GM12864 (cell line): ENCODE results near the gene TOMM22.

Experiments used
- DNase-seq: peaks from one replicate; pipeline ENCODE4 v3.0.0-alpha.2; 2011; ENCODE audit warnings: low read depth
- H3K4me3 ChIP-seq: 2 replicates; pipeline ENCODE4 v1.5.1; 2011; ENCODE audit warnings: mild to moderate bottlenecking, low read depth, low read length, control low read depth
- TF ChIP-seq, protein P1 (sequence below): IDR thresholded peaks from 2 replicates; pipeline ENCODE4 v1.5.1; 2011; ENCODE audit warnings: low read depth, mild to moderate bottlenecking, moderate library complexity, low read length, control low read depth, inconsistent platforms; ENCODE audit errors: missing control alignments

Gene TOMM22

DNA sequence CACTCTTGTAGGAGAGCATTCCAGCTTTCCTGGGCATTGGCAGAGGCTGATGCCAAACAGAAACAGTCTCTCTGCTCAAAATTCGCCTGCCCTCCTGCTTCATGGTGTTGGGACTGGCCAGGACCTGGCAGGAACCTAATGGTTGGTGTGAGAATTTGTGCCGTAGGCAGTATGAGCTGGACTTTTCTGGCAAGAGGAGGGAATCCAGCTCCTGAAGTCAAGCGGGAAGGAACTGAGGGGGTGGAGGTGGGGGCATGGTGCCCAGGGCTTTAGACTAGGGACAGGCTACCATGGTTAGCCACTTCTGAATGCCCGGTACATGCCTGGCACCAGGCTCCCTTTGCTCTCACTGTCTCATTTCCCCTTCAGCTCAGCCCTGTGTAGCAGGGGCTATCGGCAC, 6.9 kb upstream of the TOMM22 start:
- no peak overlapping the region for H3K4me3 ChIP-seq
- TF ChIP-seq, protein P1, sequence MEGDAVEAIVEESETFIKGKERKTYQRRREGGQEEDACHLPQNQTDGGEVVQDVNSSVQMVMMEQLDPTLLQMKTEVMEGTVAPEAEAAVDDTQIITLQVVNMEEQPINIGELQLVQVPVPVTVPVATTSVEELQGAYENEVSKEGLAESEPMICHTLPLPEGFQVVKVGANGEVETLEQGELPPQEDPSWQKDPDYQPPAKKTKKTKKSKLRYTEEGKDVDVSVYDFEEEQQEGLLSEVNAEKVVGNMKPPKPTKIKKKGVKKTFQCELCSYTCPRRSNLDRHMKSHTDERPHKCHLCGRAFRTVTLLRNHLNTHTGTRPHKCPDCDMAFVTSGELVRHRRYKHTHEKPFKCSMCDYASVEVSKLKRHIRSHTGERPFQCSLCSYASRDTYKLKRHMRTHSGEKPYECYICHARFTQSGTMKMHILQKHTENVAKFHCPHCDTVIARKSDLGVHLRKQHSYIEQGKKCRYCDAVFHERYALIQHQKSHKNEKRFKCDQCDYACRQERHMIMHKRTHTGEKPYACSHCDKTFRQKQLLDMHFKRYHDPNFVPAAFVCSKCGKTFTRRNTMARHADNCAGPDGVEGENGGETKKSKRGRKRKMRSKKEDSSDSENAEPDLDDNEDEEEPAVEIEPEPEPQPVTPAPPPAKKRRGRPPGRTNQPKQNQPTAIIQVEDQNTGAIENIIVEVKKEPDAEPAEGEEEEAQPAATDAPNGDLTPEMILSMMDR = no peak
- DNase-seq = no peak

DNA sequence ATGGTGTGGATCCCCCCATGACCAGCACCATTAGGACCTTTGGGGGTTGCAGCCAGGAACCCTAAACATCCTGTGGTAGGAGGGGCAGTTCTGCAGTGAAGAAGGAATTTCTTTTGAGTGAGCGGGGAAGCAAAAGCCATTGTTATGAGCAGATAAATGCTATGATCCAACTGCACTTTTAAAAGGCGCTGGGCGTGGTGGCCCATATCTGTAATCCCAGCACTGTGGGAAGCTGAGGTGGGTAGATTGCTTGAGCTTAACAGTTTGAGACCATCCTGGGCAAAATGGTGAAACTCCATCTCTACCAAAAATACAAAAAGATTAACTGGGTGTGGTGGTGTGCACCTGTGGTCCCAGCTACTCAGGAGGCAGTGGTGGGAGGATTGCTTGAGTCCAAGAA, 5.9 kb upstream of the TOMM22 start:
- DNase-seq = no peak
- no peak overlapping the region for H3K4me3 ChIP-seq
- TF ChIP-seq, protein P1 = no peak

DNA sequence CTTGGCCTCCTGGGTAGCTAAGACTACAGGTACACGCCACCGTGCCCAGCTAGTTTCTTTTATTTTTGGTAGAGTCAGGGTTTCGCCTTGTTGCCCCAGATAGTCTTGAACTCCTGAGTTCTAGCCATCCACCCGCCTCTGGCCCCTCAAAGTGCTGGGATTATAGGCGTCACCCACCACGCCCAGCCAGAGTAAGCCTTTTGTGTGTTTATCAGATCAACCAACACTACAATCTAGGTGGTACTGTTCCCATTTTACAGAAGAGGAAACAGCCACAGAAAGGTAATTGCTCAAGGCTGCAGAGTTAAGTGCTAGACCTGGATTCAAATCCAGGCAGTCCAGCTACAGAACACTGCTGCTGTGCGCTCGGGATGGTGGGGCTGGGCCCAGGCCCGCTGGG, 3.1 kb downstream of the TOMM22 start:
- no peak overlapping the region for H3K4me3 ChIP-seq

DNA sequence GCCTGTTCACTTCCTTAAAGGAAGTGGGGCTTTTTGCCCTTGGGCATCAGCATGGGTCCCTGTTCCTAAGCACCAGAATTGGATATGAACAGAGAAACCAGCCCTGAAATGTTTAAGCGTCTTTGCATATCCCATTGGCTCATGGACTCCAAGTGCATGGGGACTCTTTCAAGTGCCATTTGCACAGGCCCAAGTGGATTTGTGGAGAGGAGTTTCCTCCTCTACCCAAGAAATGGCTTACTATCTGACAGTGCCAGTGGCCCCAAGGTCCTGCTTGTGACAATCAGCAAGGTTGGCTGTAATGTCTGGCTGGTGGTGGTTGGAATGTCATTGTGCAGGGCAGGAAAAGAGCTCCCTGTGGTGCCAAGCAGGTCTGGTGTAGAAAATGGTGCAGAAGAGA, 4.0 kb downstream of the TOMM22 start:
- TF ChIP-seq, protein P1 = no peak
- H3K4me3 ChIP-seq = no peak overlapping the region
- no peak for DNase-seq

More for the DNA sequence above, 3.1 kb downstream of the TOMM22 start:
- DNase-seq = no peak
- TF ChIP-seq, protein P1 = no peak

DNA sequence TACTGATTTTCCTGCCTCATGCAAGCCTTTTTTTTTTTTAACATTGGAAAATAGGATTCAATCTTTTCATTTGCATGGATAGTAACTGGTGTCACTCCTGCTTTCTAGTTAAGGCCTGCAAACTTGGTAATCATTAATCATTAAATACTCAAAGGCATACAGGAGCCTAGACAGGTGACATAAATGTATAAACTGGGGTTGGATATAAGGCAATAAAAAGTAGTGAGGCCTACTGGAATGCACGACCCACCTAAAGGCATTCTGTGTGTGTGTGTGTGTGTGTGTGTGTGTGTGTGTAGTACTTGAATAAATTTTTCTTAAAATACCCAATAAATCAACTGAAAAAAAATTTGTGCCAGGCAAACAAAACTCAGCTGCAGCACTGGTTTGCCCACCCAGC, 7.9 kb downstream of the TOMM22 start:
- no peak overlapping the region for H3K4me3 ChIP-seq
- TF ChIP-seq, protein P1 = no peak
- DNase-seq = no peak

DNA sequence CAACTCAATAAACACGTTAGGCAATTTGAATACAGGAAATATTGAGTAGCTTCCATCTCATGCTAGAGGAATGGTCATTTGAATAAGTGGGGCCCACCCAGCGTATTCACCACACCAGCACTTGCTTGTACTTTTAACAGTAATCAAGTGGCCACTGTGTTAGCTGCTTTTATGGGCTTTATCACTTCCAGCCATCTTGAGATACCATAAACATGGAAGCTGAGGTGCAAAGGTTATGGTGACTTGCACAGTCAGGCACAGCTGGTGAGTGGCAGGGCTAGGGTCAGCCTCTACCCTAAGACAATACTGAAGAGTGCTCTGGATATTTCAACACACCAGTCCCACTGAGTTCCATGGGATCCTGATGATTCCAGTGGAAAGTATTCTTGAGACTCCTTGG, 12.3 kb downstream of the TOMM22 start:
- no peak for DNase-seq
- no peak overlapping the region for H3K4me3 ChIP-seq
- TF ChIP-seq, protein P1 = no peak

DNA sequence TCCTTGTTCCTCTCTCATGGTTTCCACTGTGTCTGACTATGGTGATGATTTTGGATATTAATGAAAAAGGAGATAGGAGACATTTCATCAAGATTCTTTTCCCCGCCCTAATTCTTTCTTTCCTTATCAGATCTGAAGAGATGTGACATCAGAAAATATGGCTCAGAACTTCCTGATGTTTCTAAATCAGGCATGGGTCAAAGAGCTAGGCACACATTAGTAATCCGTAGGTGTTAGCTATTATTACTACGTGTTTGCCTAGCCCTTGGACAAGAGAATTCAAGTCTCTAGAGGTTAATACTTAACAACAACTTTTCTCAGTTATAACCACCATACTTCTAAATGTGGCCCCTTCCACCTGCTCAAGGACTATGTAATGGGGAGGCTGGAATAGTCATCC, 13.2 kb downstream of the TOMM22 start:
- no peak for DNase-seq
- TF ChIP-seq, protein P1 = no peak
- H3K4me3 ChIP-seq = no peak overlapping the region
